HepG2 (cell line): ENCODE measurements around the gene C1orf35. TPM values are rescaled to one million over a fixed set of nuclear protein-coding genes. Genes with fewer than 3 reads are reported as not detected.

Experiments
- CCAR2 ChIP-seq: fragments of 200-400 bp; formaldehyde crosslinking; optimal IDR thresholded peaks from 2 replicates; pipeline ENCODE3; 2018; ENCODE audit warnings: low read depth, mild to moderate bottlenecking, low read length, moderate library complexity
- ELK4 ChIP-seq: sonication (generic); formaldehyde crosslinking; IDR thresholded peaks from 2 replicates; pipeline ENCODE4 v1.9.0; 2021; ENCODE audit warnings: missing genetic modification reagents, borderline replicate concordance
- FOXA3 ChIP-seq: IDR thresholded peaks from 2 replicates; pipeline ENCODE4 v1.6.1; 2016; ENCODE audit warnings: missing genetic modification reagents, missing compliant biosample characterization
- HMGA1 ChIP-seq: sonication (generic); formaldehyde crosslinking; conservative IDR thresholded peaks from 2 replicates; pipeline ENCODE4 v1.4.0; 2020; ENCODE audit warnings: missing genetic modification reagents
- HOXA3 ChIP-seq: sonication (generic); formaldehyde crosslinking; IDR thresholded peaks from 2 replicates; pipeline ENCODE4 v1.5.0; 2020; ENCODE audit warnings: missing genetic modification reagents
- KLF13 ChIP-seq: sonication (generic); formaldehyde crosslinking; IDR thresholded peaks from 2 replicates; pipeline ENCODE4 v1.4.0; 2020; ENCODE audit warnings: mild to moderate bottlenecking, missing genetic modification reagents
- MLX ChIP-seq: IDR thresholded peaks from 2 replicates; pipeline ENCODE4 v1.6.1; 2016
- MXD3 ChIP-seq: IDR thresholded peaks from 2 replicates; pipeline ENCODE4 v1.6.1; 2016; ENCODE audit warnings: mild to moderate bottlenecking, missing biosample characterization, missing genetic modification reagents
- RERE ChIP-seq: IDR thresholded peaks from 2 replicates; pipeline ENCODE4 v1.6.1; 2016; ENCODE audit warnings: low read depth, missing genetic modification reagents, missing compliant biosample characterization
- RFX1 ChIP-seq: fragments of 450-650 bp; IDR thresholded peaks from 2 replicates; pipeline ENCODE4 v1.6.1; 2017
- SCMH1 ChIP-seq: sonication (generic); formaldehyde crosslinking; IDR thresholded peaks from 2 replicates; pipeline ENCODE4 v1.9.0; 2021; ENCODE audit warnings: missing genetic modification reagents, mild to moderate bottlenecking, borderline replicate concordance
- TBX2 ChIP-seq: sonication (generic); formaldehyde crosslinking; IDR thresholded peaks from 2 replicates; pipeline ENCODE4 v1.5.0; 2020; ENCODE audit warnings: missing genetic modification reagents, mild to moderate bottlenecking, borderline replicate concordance
- TIGD3 ChIP-seq: sonication (generic); formaldehyde crosslinking; IDR thresholded peaks from 2 replicates; pipeline ENCODE4 v1.5.1; 2020; ENCODE audit warnings: mild to moderate bottlenecking, missing genetic modification reagents, borderline replicate concordance
- ZBTB42 ChIP-seq: sonication (generic); formaldehyde crosslinking; IDR thresholded peaks from 2 replicates; pipeline ENCODE4 v1.5.0; 2020; ENCODE audit warnings: mild to moderate bottlenecking, missing genetic modification reagents
- ZNF101 ChIP-seq: sonication (generic); formaldehyde crosslinking; IDR thresholded peaks from 2 replicates; pipeline ENCODE4 v1.4.0; 2020; ENCODE audit warnings: mild to moderate bottlenecking, low read depth, missing genetic modification reagents, borderline replicate concordance
- ZNF251 ChIP-seq: sonication (generic); formaldehyde crosslinking; IDR thresholded peaks from 2 replicates; pipeline ENCODE4 v1.9.0; 2021; ENCODE audit warnings: mild to moderate bottlenecking, missing genetic modification reagents
- polyA plus RNA-seq, 8 experiments: library from polyadenylated mRNA; depleted of rRNA in 3 of 8; stranded (reverse) in 7 of 8; unstranded in 1 of 8; fragments of >200 nt; fragmentation: Illumina TruSeq in 4 of 8; extraction: Trizol in 4 of 8; gene quantifications; 2 replicates each; pipeline versions ENCODE4 v1.2.1 to v1.2.3, GENCODE V29; 2011 to 2016; ENCODE audit warnings: low read depth in 4 of 8, missing spikeins in 1 of 8, mixed read lengths in 1 of 8; ENCODE audit not compliant: insufficient read depth in 1 of 8
- total RNA-seq, 5 experiments: library from RNA; depleted of rRNA; stranded (reverse); fragments of >200 nt; fragmentation: Illumina TruSeq; extraction: Trizol; gene quantifications; 2 replicates each; pipeline ENCODE4 v1.2.3, GENCODE V29; 2016; ENCODE audit warnings: low read depth in 1 of 5
- TF ChIP-seq, protein P1 (sequence below): sonication (generic); formaldehyde crosslinking; conservative IDR thresholded peaks from 2 replicates; pipeline ENCODE4 v1.8.0; 2022; ENCODE audit warnings: low read depth, missing genetic modification reagents

The C1orf35 gene
- total and polyA plus RNA-seq, 2 of the 13 experiments (the other 11 are each of a cell fraction or from before 2014, with no cell fraction given) = 8.1 to 19.3 TPM

DNA sequence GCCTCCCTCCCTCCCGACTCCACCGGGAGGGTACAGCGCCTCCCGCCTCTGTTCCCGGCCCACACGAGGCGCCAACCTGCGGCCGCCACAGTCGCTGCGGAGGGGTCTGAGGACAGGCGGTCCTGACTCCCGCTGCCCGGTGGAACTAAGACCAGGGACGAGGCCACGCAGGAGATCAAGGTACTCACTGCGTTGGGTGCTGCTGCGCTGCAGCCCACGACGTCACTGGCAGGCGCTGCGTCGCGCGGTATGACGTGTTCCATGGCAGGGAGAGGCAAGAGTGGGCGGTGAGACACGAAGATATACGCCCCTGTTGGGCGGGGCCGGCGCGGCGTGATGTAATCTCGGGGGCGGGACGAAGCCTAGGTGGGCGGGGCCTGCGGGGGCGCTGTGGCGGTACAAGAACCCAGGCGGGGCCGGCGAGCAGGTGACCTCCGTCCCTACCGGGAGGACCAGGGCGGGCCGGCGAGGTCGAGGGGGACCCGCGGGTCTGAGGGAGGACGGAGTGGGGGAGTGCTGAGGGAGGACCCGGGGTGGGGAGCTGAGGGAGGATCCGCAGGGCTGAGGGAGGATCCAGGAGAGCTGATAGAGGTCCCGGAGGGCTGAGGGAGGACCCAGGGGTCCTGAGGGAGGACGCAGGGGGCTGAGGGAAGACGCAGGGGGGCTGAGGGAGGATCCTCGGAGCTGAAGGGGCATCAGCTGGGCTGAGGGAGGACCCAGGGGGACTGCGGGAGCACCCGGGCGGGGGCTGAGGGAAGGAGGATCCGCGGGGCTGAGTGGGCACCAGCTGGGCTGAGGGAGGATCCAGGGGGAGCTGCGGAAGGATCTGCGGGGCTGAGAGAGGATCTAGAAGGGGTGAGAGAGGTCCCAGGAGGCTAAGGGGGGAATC lies 6.2 kb upstream of the C1orf35 start, which contains the start of gene MRPL55 (continued):
- TF ChIP-seq ZNF251 (CRISPR knock-in tag) (no peak), ZNF101 (no peak), CCAR2 (no peak), RERE (CRISPR knock-in tag) (no peak), ELK4 (CRISPR knock-in tag) (no peak), KLF13 (0 out of 2 replicates have a peak, but pooled peaks have one; percentile 62), ZBTB42 (CRISPR knock-in tag) (peak; percentile 60; the same call in 1 of the 2 replicates), FOXA3 (CRISPR knock-in tag) (peak; percentile 56), SCMH1 (CRISPR knock-in tag) (no peak), TBX2 (CRISPR knock-in tag) (peak; percentile 75), HMGA1 (no peak), HOXA3 (CRISPR knock-in tag) (peak; percentile 100), MXD3 (CRISPR knock-in tag) (peak; percentile 83), TIGD3 (CRISPR knock-in tag) (0 out of 2 replicates have a peak, but pooled peaks have one; percentile 65), RFX1 (no peak), MLX (no peak)
- TF ChIP-seq, protein P1, sequence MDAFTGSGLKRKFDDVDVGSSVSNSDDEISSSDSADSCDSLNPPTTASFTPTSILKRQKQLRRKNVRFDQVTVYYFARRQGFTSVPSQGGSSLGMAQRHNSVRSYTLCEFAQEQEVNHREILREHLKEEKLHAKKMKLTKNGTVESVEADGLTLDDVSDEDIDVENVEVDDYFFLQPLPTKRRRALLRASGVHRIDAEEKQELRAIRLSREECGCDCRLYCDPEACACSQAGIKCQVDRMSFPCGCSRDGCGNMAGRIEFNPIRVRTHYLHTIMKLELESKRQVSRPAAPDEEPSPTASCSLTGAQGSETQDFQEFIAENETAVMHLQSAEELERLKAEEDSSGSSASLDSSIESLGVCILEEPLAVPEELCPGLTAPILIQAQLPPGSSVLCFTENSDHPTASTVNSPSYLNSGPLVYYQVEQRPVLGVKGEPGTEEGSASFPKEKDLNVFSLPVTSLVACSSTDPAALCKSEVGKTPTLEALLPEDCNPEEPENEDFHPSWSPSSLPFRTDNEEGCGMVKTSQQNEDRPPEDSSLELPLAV (CRISPR knock-in tag) = no peak
